ENCODE results near the gene GNG11.

GRCh38 chr7:93948873-93949272 is 27.3 kb downstream of the GNG11 start:
- no peak for TF ChIP-seq REST (IDR thresholded peaks at IDR 0.05; ENCODE audit: insufficient read depth in 1 of 2, low read depth in 2 of 2, low read length in 2 of 2)
- no peak for TF ChIP-seq POLR2AphosphoS5 (IDR thresholded peaks at IDR 0.05; ENCODE audit: low read depth, low read length)
